Activated CD8-positive, alpha-beta T cell treated with anti-CD3 and anti-CD28 coated beads, Interleukin-2, amount 10 ng/mL, durations not matched to agents 7 days and 5 days (primary cell): ENCODE measurements around the gene TAMALIN. TPM values are rescaled to one million over a fixed set of nuclear protein-coding genes. Genes with fewer than 3 reads are reported as not detected.
A peak's percentile ranks its signal among the peaks of the same experiment; 100 is the strongest.

Experiments
- ATAC-seq: fragments of 150-1000 bp; cut with Tn5 transposase; one replicate; pipeline ENCODE4 v1.10.0; 2021; ENCODE audit warnings: moderate library complexity
- CTCF ChIA-PET: fragments of 350-600 bp; sonication (Branson Sonifier 250); formaldehyde crosslinking; loops from one replicate; lab custom pipeline; 2021; ENCODE audit warnings: antibody characterized with exemption; lab: Charles Lee
- POLR2A ChIA-PET: fragments of 350-600 bp; sonication (Branson Sonifier 250); formaldehyde crosslinking; loops from one replicate; lab custom pipeline; 2021; ENCODE audit warnings: antibody characterized with exemption; lab: Charles Lee
- DNase-seq: peaks from one replicate; pipeline ENCODE4 v3.0.0-alpha.2; 2020
- H3K27ac Mint-ChIP-seq: one replicate; pipeline ENCODE4 v1.8.0; 2021; ENCODE audit warnings: mild to moderate bottlenecking, mixed read lengths
- H3K27me3 Mint-ChIP-seq: one replicate; pipeline ENCODE4 v1.8.0; 2021; ENCODE audit warnings: low read depth, mixed read lengths
- H3K36me3 Mint-ChIP-seq: one replicate; pipeline ENCODE4 v1.8.0; 2021; ENCODE audit warnings: low read depth, mixed read lengths
- H3K4me1 Mint-ChIP-seq: one replicate; pipeline ENCODE4 v1.8.0; 2021; ENCODE audit warnings: low read depth, mixed read lengths
- H3K4me3 Mint-ChIP-seq: one replicate; pipeline ENCODE4 v1.8.0; 2021; ENCODE audit warnings: mild to moderate bottlenecking, mixed read lengths
- H3K9me3 Mint-ChIP-seq: one replicate; pipeline ENCODE4 v1.8.0; 2022; ENCODE audit warnings: mixed read lengths; ENCODE audit not compliant: insufficient read depth
- total RNA-seq, 2 experiments: library from RNA; stranded (reverse); gene quantifications; one replicate each; pipeline ENCODE4 v1.2.3, GENCODE V29; 2021

Gene TAMALIN
- total RNA-seq, 2 experiments from 2014 or later, result 11.0 to 12.5 TPM

- H3K27me3 Mint-ChIP-seq, result no peaks in the 10 kb centered on the region
- POLR2A ChIA-PET, result interaction anchor here (0.6 kb wide), 1 partner anchor 38 kb away, joined by 3 read pairs; no protein-coding TSS in a partner anchor
- CTCF ChIA-PET, result interaction anchor here (0.9 to 21.1 kb wide), 6 partner anchors 9 to 57 kb away, joined by 3 to 472 read pairs (median 4); no protein-coding TSS in a partner anchor
- no peak for ATAC-seq
- H3K36me3 Mint-ChIP-seq, result no peaks in the 10 kb centered on the region
- H3K4me1 Mint-ChIP-seq, result peaks cover 13% of the 10 kb centered on the region
- no peak overlapping the region for H3K4me3 Mint-ChIP-seq
- no peak overlapping the region for H3K27ac Mint-ChIP-seq
- H3K9me3 Mint-ChIP-seq, result no peaks in the 10 kb centered on the region
- DNase-seq, result no peak
Measured at GRCh38 chr12:51984657-51985056, 22.1 kb upstream of the TAMALIN start.

- POLR2A ChIA-PET, result interaction anchor here (0.6 to 1.2 kb wide), 2 partner anchors 9 to 37 kb away, joined by 3 to 4 read pairs; no protein-coding TSS in a partner anchor
Measured at GRCh38 chr12:51985154-51985835, 21.5 kb upstream of the TAMALIN start.

GRCh38 chr12:51986834-51987233, 19.9 kb upstream of the TAMALIN start:
- no peak for DNase-seq
- CTCF ChIA-PET, result interaction anchor here (0.7 to 21.1 kb wide), 2 partner anchors 35 to 162 kb away, joined by 3 to 472 read pairs; no protein-coding TSS in a partner anchor
- Mint-ChIP-seq H3K27ac (no peak overlapping the region), H3K27me3 (no peaks in the 10 kb centered on the region), H3K4me1 (no peaks in the 10 kb centered on the region), H3K9me3 (no peaks in the 10 kb centered on the region), H3K4me3 (no peak overlapping the region), H3K36me3 (no peaks in the 10 kb centered on the region)
- no peak for ATAC-seq
- POLR2A ChIA-PET, result no interaction called here

More at GRCh38 chr12:51985154-51985835, 21.5 kb upstream of the TAMALIN start:
- no peaks in the 10 kb centered on the region for H3K9me3 Mint-ChIP-seq
- no peak overlapping the region for H3K4me3 Mint-ChIP-seq
- no peaks in the 10 kb centered on the region for H3K27me3 Mint-ChIP-seq
- H3K27ac Mint-ChIP-seq, result no peak overlapping the region
- no peaks in the 10 kb centered on the region for H3K36me3 Mint-ChIP-seq
- H3K4me1 Mint-ChIP-seq, result peaks cover 7% of the 10 kb centered on the region
- ATAC-seq, result no peak
- CTCF ChIA-PET, result interaction anchor here (1.0 to 21.1 kb wide), 5 partner anchors 10 to 36 kb away, joined by 3 to 472 read pairs (median 4); no protein-coding TSS in a partner anchor
- no peak for DNase-seq

GRCh38 chr12:51992246-51992645, 14.5 kb upstream of the TAMALIN start:
- Mint-ChIP-seq H3K4me3 (no peak overlapping the region), H3K36me3 (no peaks in the 10 kb centered on the region), H3K9me3 (no peaks in the 10 kb centered on the region), H3K27ac (no peak overlapping the region), H3K27me3 (no peaks in the 10 kb centered on the region), H3K4me1 (peaks cover 7% of the 10 kb centered on the region)
- ChIA-PET POLR2A (interaction anchor here (0.7 kb wide), 1 partner anchor 15 kb away, joined by 3 read pairs; no protein-coding TSS in a partner anchor), CTCF (interaction anchor here (0.6 to 21.1 kb wide), 13 partner anchors 9 to 124 kb away, joined by 3 to 472 read pairs (median 8); partner anchors contain the start of gene TAMALIN)
- DNase-seq (no peak), ATAC-seq (no peak)

GRCh38 chr12:51994539-51994820, 12.3 kb upstream of the TAMALIN start:
- Mint-ChIP-seq H3K4me3 (no peak overlapping the region), H3K9me3 (no peaks in the 10 kb centered on the region), H3K4me1 (peaks cover 7% of the 10 kb centered on the region), H3K27ac (no peak overlapping the region), H3K36me3 (no peaks in the 10 kb centered on the region), H3K27me3 (no peaks in the 10 kb centered on the region)
- ATAC-seq (no peak), DNase-seq (no peak)
- POLR2A ChIA-PET, result no interaction called here
- CTCF ChIA-PET, result interaction anchor here (1.7 to 21.1 kb wide), 4 partner anchors 9 to 88 kb away, joined by 7 to 472 read pairs (median 16); no protein-coding TSS in a partner anchor

- ChIA-PET POLR2A (no interaction called here), CTCF (interaction anchor here (0.9 to 21.1 kb wide), 3 partner anchors 10 to 26 kb away, joined by 3 to 472 read pairs (median 3); no protein-coding TSS in a partner anchor)
- ATAC-seq (no peak), DNase-seq (no peak)
- no peaks in the 10 kb centered on the region for H3K9me3 Mint-ChIP-seq
- no peaks in the 10 kb centered on the region for H3K27me3 Mint-ChIP-seq
- H3K4me1 Mint-ChIP-seq, result peaks cover 7% of the 10 kb centered on the region
- no peak overlapping the region for H3K27ac Mint-ChIP-seq
- H3K36me3 Mint-ChIP-seq, result no peaks in the 10 kb centered on the region
- no peak overlapping the region for H3K4me3 Mint-ChIP-seq
Measured at GRCh38 chr12:51994959-51995358, 11.8 kb upstream of the TAMALIN start.

GRCh38 chr12:51997136-51997535, 9.6 kb upstream of the TAMALIN start:
- Mint-ChIP-seq H3K9me3 (no peaks in the 10 kb centered on the region), H3K27me3 (no peaks in the 10 kb centered on the region), H3K36me3 (no peaks in the 10 kb centered on the region), H3K27ac (no peak overlapping the region), H3K4me3 (no peak overlapping the region), H3K4me1 (peaks cover 7% of the 10 kb centered on the region)
- DNase-seq (no peak), ATAC-seq (no peak)
- ChIA-PET POLR2A (no interaction called here), CTCF (interaction anchor here (2.0 to 21.1 kb wide), 2 partner anchors 16 to 24 kb away, joined by 5 to 472 read pairs; no protein-coding TSS in a partner anchor)

GRCh38 chr12:52003016-52003550, 3.7 kb upstream of the TAMALIN start:
- H3K27ac Mint-ChIP-seq, result no peak overlapping the region
- no peaks in the 10 kb centered on the region for H3K36me3 Mint-ChIP-seq
- CTCF ChIA-PET, result interaction anchor here (0.7 to 12.9 kb wide), 11 partner anchors 10 to 118 kb away, joined by 3 to 301 read pairs (median 4); no protein-coding TSS in a partner anchor
- ATAC-seq (no peak), DNase-seq (no peak)
- H3K9me3 Mint-ChIP-seq, result no peaks in the 10 kb centered on the region
- POLR2A ChIA-PET, result interaction anchor here (1.2 kb wide), 1 partner anchor 17 kb away, joined by 4 read pairs; no protein-coding TSS in a partner anchor
- no peak overlapping the region for H3K4me3 Mint-ChIP-seq
- H3K4me1 Mint-ChIP-seq, result peaks cover 21% of the 10 kb centered on the region
- H3K27me3 Mint-ChIP-seq, result peaks cover 14% of the 10 kb centered on the region

- ChIA-PET CTCF (interaction anchor here (0.7 to 12.9 kb wide), 12 partner anchors 11 to 118 kb away, joined by 3 to 301 read pairs (median 4); no protein-coding TSS in a partner anchor), POLR2A (interaction anchor here (1.2 kb wide), 1 partner anchor 17 kb away, joined by 4 read pairs; no protein-coding TSS in a partner anchor)
- H3K36me3 Mint-ChIP-seq, result no peaks in the 10 kb centered on the region
Measured at GRCh38 chr12:52003591-52003990, 3.2 kb upstream of the TAMALIN start.

GRCh38 chr12:52004042-52004648, 2.6 kb upstream of the TAMALIN start:
- ChIA-PET CTCF (interaction anchor here (0.7 to 12.9 kb wide), 12 partner anchors 11 to 117 kb away, joined by 3 to 301 read pairs (median 4); no protein-coding TSS in a partner anchor), POLR2A (no interaction called here)
- Mint-ChIP-seq H3K4me3 (no peak overlapping the region), H3K36me3 (no peaks in the 10 kb centered on the region), H3K9me3 (no peaks in the 10 kb centered on the region), H3K27me3 (peaks cover 14% of the 10 kb centered on the region), H3K27ac (no peak overlapping the region), H3K4me1 (peaks cover 30% of the 10 kb centered on the region)
- no peak for ATAC-seq
- no peak for DNase-seq

More at GRCh38 chr12:52003591-52003990, 3.2 kb upstream of the TAMALIN start:
- Mint-ChIP-seq H3K9me3 (no peaks in the 10 kb centered on the region), H3K27ac (no peak overlapping the region), H3K4me3 (no peak overlapping the region), H3K4me1 (peaks cover 26% of the 10 kb centered on the region), H3K27me3 (peaks cover 14% of the 10 kb centered on the region)
- DNase-seq, result no peak
- ATAC-seq, result no peak

GRCh38 chr12:52005218-52005902, 1.4 kb upstream of the TAMALIN start:
- Mint-ChIP-seq H3K4me1 (peaks cover 32% of the 10 kb centered on the region), H3K4me3 (no peak overlapping the region), H3K9me3 (no peaks in the 10 kb centered on the region), H3K36me3 (no peaks in the 10 kb centered on the region), H3K27ac (peak overlapping the region; percentile 9), H3K27me3 (peaks cover 14% of the 10 kb centered on the region)
- ChIA-PET CTCF (interaction anchor here (0.6 to 12.9 kb wide), 3 partner anchors 13 to 83 kb away, joined by 3 to 301 read pairs (median 19); no protein-coding TSS in a partner anchor), POLR2A (interaction anchor here (1.7 kb wide), 1 partner anchor 20 kb away, joined by 5 read pairs; no protein-coding TSS in a partner anchor)
- DNase-seq (no peak), ATAC-seq (no peak)
